HL-60 (cell line): ENCODE results near the gene ROR2.

Source experiments
- POLR2AphosphoS5 ChIP-seq: IDR thresholded peaks from 2 replicates; pipeline ENCODE4 v1.6.1; 2012; ENCODE audit warnings: low read depth
- TF ChIP-seq, protein P1 (sequence below): IDR thresholded peaks from one replicate; pipeline ENCODE4 v1.5.1; 2011; ENCODE audit warnings: low read length, control low read depth, inconsistent platforms; ENCODE audit not compliant: insufficient read depth

DNA sequence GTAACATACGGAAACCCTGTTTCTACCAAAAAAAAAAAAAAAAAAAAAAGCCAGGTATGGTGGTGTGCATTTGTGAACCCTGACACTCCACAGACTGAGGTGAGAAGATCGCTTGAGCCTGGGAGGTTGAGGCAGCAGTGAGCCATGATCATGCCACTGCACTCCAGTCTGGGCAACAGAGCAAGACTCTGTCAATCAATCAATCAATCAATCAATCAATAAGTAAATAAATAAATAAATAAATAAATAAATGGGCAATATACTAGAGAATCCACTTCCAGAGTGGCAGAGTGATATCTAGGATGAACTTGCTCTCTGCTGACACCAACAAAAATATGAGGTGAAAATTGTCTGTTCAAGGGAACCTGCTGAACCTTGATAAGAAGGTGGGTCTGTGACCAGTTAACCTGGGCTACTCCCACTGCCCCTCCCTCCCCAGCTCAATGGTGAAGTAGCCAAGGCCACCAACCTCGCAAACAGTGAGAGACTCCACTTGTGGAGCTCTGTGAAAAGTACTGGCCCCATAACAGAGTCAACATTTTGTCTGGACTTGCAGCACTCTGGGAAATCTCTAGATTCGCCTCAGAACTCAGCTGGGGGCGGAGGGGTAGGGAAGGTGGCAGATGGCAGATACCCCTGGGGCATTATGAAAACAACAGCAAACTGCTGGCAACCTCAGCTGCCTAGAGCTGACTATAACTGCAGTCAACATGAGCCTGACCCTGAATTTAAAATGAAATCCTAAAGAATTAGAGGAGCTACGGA lies 163.7 kb downstream of the ROR2 start:
- TF ChIP-seq, protein P1, sequence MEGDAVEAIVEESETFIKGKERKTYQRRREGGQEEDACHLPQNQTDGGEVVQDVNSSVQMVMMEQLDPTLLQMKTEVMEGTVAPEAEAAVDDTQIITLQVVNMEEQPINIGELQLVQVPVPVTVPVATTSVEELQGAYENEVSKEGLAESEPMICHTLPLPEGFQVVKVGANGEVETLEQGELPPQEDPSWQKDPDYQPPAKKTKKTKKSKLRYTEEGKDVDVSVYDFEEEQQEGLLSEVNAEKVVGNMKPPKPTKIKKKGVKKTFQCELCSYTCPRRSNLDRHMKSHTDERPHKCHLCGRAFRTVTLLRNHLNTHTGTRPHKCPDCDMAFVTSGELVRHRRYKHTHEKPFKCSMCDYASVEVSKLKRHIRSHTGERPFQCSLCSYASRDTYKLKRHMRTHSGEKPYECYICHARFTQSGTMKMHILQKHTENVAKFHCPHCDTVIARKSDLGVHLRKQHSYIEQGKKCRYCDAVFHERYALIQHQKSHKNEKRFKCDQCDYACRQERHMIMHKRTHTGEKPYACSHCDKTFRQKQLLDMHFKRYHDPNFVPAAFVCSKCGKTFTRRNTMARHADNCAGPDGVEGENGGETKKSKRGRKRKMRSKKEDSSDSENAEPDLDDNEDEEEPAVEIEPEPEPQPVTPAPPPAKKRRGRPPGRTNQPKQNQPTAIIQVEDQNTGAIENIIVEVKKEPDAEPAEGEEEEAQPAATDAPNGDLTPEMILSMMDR: no peak
- no peak for TF ChIP-seq POLR2AphosphoS5
